Gastrocnemius medialis (tissue), 4 donors: ENCODE measurements around the gene CMPK2.

Experiments used
- POLR2A ChIP-seq, 2 donors: fragments of 450-650 bp; IDR thresholded peaks; one replicate each; pipeline ENCODE4 v1.6.1; 2017; ENCODE audit warnings: antibody characterized with exemption in 2 of 2, mild to moderate bottlenecking in 2 of 2, moderate library complexity in 2 of 2
- TF ChIP-seq, protein P1 (sequence below), 5 experiments: fragments of 450-650 bp in 3 of 5; fragments of 200-600 bp in 2 of 5; sonication (generic) in 2 of 5; IDR thresholded peaks in 4 of 5; conservative IDR thresholded peaks in 1 of 5; 1 replicate in 4 of 5; 2 replicates in 1 of 5; pipeline ENCODE4 v1.5.1; 2016 to 2019; ENCODE audit warnings: antibody characterized with exemption in 5 of 5, mild to moderate bottlenecking in 3 of 5, moderate library complexity in 3 of 5

DNA sequence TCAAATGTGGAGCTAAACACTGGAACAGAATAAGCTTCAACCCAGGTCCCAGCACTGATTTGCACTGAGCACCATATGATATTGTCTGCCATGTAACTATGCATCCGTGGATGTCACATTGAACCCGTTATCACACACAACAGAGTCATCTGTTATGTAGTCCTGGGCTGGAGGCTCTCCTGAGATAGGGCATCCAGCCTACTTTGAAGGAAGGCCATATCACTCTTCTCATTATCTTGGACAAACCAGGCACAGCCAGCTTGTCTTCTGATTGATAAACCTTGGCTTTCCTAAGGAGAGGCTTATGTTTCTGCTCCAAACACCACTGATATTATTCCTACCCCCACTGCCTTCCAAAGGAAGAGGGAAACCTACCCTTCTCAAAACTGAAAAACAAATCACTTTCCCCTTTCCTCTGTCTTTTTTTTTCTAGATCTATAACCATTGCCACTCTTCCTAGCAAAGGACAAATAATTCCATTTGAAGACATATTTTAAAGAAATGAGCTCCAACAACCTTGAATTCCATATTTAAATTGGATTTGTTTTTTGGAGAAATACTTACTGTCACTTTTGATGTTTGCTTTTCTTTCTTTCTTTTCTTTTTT is 28.3 kb upstream of the CMPK2 start:
- TF ChIP-seq, protein P1, sequence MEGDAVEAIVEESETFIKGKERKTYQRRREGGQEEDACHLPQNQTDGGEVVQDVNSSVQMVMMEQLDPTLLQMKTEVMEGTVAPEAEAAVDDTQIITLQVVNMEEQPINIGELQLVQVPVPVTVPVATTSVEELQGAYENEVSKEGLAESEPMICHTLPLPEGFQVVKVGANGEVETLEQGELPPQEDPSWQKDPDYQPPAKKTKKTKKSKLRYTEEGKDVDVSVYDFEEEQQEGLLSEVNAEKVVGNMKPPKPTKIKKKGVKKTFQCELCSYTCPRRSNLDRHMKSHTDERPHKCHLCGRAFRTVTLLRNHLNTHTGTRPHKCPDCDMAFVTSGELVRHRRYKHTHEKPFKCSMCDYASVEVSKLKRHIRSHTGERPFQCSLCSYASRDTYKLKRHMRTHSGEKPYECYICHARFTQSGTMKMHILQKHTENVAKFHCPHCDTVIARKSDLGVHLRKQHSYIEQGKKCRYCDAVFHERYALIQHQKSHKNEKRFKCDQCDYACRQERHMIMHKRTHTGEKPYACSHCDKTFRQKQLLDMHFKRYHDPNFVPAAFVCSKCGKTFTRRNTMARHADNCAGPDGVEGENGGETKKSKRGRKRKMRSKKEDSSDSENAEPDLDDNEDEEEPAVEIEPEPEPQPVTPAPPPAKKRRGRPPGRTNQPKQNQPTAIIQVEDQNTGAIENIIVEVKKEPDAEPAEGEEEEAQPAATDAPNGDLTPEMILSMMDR (IDR thresholded peaks at IDR 0.05 in 4 of 5, conservative IDR thresholded peaks at IDR 0.05 in 1 of 5): no peak
- no peak for TF ChIP-seq POLR2A (IDR thresholded peaks at IDR 0.05)
